Endothelial cell (in vitro differentiated cells): Measurements from ENCODE around the gene PALMD. TPM values are rescaled to one million over a fixed set of nuclear protein-coding genes. Genes with fewer than 3 reads are reported as not detected.

Experiments used
- DNase-seq: peaks from one replicate; pipeline ENCODE4 v3.0.0; 2021; ENCODE audit warnings: low spot score
- H3K27ac Mint-ChIP-seq: one replicate; pipeline ENCODE4 v1.8.0; 2021; ENCODE audit warnings: mixed read lengths, inconsistent platforms; ENCODE audit not compliant: unreplicated experiment
- H3K27me3 Mint-ChIP-seq: one replicate; pipeline ENCODE4 v1.8.0; 2021; ENCODE audit warnings: mild to moderate bottlenecking, moderate library complexity, mixed read lengths, inconsistent platforms; ENCODE audit not compliant: unreplicated experiment
- H3K36me3 Mint-ChIP-seq: one replicate; pipeline ENCODE4 v1.8.0; 2021; ENCODE audit warnings: mild to moderate bottlenecking, low read depth, mixed read lengths, inconsistent platforms; ENCODE audit not compliant: unreplicated experiment
- H3K4me1 Mint-ChIP-seq: one replicate; pipeline ENCODE4 v1.8.0; 2021; ENCODE audit warnings: mild to moderate bottlenecking, mixed read lengths, inconsistent platforms; ENCODE audit not compliant: unreplicated experiment
- H3K4me3 Mint-ChIP-seq: one replicate; pipeline ENCODE4 v1.8.0; 2021; ENCODE audit warnings: mild to moderate bottlenecking, mixed read lengths, inconsistent platforms; ENCODE audit not compliant: unreplicated experiment
- H3K9me3 Mint-ChIP-seq: one replicate; pipeline ENCODE4 v1.8.0; 2021; ENCODE audit warnings: mixed read lengths, inconsistent platforms; ENCODE audit not compliant: unreplicated experiment
- total RNA-seq: library from RNA; stranded (reverse); fragmentation: NEBNext Ultra II Directional; extraction: Animal tissue kit (Norgen Biotek cat#: 25700); gene quantifications from one replicate; pipeline ENCODE4 v1.2.1, GENCODE V29; 2021; ENCODE audit not compliant: unreplicated experiment
- TF ChIP-seq, protein P1 (sequence below): fragments of 200-600 bp; sonication (generic); IDR thresholded peaks from one replicate; pipeline ENCODE4 v1.5.0; 2021; ENCODE audit warnings: antibody characterized with exemption; ENCODE audit not compliant: unreplicated experiment

Gene PALMD
- total RNA-seq, 1 donor from 2014 or later: 1.9 TPM

DNA sequence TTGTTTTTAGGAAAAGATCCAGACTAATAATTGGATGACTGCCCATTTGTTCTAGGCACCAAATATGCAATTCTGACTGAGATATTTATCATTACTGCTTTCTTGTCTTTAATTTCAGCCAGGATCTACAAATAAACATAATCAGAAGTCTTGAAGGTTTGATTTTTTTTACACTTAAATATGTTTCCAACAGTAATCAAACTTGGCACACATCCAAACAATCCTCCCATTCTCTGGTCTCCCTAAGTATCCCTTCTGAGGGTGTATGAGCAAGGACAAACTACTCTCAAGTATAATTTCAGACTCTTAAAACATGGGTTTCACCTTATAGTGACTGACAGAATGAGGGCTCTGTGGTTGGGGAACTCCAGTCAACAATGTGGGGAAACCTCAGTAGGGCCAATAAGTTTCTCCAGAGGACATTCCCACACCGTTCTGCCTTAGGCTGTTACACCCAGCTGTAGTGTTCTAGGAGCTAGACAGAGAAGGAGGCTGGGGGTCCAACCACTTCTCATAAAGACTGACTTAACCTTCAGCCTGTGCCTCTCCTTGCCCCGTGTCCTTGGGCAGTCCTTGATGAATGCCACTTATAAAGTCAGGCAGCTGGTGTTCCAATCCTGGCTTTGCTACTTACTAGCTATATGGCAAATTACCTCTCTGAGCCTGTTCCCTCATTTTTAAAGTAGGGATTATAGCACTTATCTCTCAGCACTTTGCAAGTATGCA, 1.5 kb upstream of the PALMD start:
- peaks cover 8% of the 10 kb centered on the region for H3K4me1 Mint-ChIP-seq
- DNase-seq: no peak
- no peaks in the 10 kb centered on the region for H3K9me3 Mint-ChIP-seq

DNA sequence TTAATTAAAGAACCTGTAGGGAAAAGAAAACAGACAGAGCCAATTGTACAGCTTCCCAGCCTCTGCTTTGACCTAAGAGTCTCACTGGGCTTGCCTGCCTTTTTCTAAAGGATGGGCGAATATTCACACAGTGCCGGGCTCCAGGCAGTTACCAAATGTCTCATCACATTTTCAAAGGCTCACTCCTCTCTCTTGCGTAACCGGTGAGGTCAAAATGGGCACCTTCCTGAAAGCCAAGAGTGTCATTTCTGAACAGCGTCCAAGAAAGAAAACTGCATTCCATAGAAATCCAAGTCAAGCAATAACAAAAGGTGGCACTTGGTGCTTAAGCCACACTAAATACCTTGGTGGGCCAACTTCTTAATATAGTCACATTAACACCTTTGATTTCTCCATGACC, 710 bp upstream of the PALMD start:
- H3K27me3 Mint-ChIP-seq: no peaks in the 10 kb centered on the region
- peaks cover 8% of the 10 kb centered on the region for H3K4me1 Mint-ChIP-seq
- H3K4me3 Mint-ChIP-seq: no peak overlapping the region
- H3K9me3 Mint-ChIP-seq: no peaks in the 10 kb centered on the region
- TF ChIP-seq, protein P1, sequence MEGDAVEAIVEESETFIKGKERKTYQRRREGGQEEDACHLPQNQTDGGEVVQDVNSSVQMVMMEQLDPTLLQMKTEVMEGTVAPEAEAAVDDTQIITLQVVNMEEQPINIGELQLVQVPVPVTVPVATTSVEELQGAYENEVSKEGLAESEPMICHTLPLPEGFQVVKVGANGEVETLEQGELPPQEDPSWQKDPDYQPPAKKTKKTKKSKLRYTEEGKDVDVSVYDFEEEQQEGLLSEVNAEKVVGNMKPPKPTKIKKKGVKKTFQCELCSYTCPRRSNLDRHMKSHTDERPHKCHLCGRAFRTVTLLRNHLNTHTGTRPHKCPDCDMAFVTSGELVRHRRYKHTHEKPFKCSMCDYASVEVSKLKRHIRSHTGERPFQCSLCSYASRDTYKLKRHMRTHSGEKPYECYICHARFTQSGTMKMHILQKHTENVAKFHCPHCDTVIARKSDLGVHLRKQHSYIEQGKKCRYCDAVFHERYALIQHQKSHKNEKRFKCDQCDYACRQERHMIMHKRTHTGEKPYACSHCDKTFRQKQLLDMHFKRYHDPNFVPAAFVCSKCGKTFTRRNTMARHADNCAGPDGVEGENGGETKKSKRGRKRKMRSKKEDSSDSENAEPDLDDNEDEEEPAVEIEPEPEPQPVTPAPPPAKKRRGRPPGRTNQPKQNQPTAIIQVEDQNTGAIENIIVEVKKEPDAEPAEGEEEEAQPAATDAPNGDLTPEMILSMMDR: no peak
- H3K27ac Mint-ChIP-seq: no peak overlapping the region
- DNase-seq: no peak
- no peaks in the 10 kb centered on the region for H3K36me3 Mint-ChIP-seq

More for the DNA sequence above, 1.5 kb upstream of the PALMD start:
- H3K27ac Mint-ChIP-seq: no peak overlapping the region
- no peaks in the 10 kb centered on the region for H3K36me3 Mint-ChIP-seq
- no peaks in the 10 kb centered on the region for H3K27me3 Mint-ChIP-seq
- TF ChIP-seq, protein P1: no peak
- H3K4me3 Mint-ChIP-seq: no peak overlapping the region

DNA sequence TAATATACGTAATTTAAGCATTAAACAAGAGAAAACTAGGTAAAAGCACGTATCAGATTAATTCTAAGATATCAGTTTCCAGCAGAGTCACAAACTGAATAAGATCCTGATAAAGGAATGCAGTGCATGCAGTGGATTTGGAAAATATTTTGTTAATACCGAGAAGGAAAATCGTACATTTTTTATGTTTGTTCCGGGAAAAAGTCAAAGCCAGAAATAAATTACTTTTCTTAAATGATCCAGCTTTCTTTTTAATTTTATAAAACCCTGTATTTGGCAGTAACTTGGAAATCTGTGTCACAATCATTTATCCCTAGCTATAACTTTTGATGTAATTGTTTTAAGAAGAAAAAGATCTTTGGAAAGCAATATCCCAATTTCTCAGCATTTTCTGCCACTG, 955 bp downstream of the PALMD start:
- Mint-ChIP-seq H3K36me3 (no peaks in the 10 kb centered on the region), H3K4me3 (no peak overlapping the region), H3K9me3 (no peaks in the 10 kb centered on the region), H3K27ac (no peak overlapping the region), H3K4me1 (peaks cover 8% of the 10 kb centered on the region), H3K27me3 (no peaks in the 10 kb centered on the region)
- DNase-seq: no peak
- TF ChIP-seq, protein P1: no peak

DNA sequence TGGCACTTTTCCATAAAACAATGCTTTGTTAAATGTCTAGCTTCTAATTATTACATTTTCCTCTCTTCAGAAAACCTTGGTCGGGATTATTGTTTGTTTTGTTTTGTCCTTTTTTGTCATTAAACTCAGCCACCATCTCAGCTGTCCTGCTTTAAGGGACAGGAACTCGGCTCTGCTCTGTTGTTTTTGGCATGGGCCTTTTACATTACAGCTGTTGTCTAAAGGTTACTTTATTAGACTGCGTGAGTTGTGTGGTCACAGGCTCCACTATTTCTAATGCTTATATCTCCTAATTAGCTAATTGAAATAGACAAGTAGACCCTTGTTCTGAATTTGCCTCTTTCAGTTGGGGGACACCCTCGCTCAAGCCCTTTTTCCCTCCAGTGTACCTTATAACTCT, 1.6 kb downstream of the PALMD start:
- H3K4me1 Mint-ChIP-seq: peaks cover 8% of the 10 kb centered on the region
- H3K36me3 Mint-ChIP-seq: no peaks in the 10 kb centered on the region
- DNase-seq: no peak
- H3K9me3 Mint-ChIP-seq: no peaks in the 10 kb centered on the region
- no peak overlapping the region for H3K27ac Mint-ChIP-seq
- no peaks in the 10 kb centered on the region for H3K27me3 Mint-ChIP-seq
- TF ChIP-seq, protein P1: no peak
- H3K4me3 Mint-ChIP-seq: no peak overlapping the region

DNA sequence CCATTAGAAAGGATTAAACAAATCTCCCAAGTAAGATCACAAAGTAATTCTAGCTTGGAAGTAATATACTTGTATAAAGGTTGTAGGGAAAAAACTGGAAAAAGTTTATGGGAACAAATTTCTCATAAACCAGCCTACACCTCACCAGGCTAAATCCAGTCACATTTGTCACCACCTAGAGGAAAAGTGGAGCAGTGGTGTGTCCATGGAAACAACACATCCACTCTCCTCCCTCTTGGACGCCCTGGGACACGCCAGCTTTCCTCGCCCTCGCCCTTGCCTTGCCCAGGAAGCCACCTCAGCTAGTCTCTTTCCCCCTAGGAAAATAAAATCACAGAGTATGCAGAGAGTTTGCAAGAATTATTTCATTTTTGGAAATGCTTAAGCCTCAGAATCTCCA, 2.2 kb downstream of the PALMD start:
- H3K27ac Mint-ChIP-seq: no peak overlapping the region
- TF ChIP-seq, protein P1: no peak
- no peak overlapping the region for H3K4me3 Mint-ChIP-seq
- H3K9me3 Mint-ChIP-seq: no peaks in the 10 kb centered on the region
- no peaks in the 10 kb centered on the region for H3K27me3 Mint-ChIP-seq
- no peak for DNase-seq
- H3K4me1 Mint-ChIP-seq: peaks cover 12% of the 10 kb centered on the region
- H3K36me3 Mint-ChIP-seq: no peaks in the 10 kb centered on the region
